GM19240 (cell line): ENCODE measurements around the gene EFCAB6.
A peak's percentile ranks its signal among the peaks of the same experiment; 100 is the strongest.

Source experiments
- DNase-seq: peaks from one replicate; pipeline ENCODE4 v3.0.0; 2011; ENCODE audit warnings: low spot score; ENCODE audit not compliant: insufficient read length

Gene EFCAB6

GRCh38 chr22:43532301-43533155 lies 279.6 kb downstream of the EFCAB6 start:
- DNase-seq, result no peak

- DNase-seq, result no peak
Observed at GRCh38 chr22:43531651-43532050, 280.5 kb downstream of the EFCAB6 start.

GRCh38 chr22:43530349-43531201 lies 281.5 kb downstream of the EFCAB6 start:
- no peak for DNase-seq

GRCh38 chr22:43529934-43530333 lies 282.2 kb downstream of the EFCAB6 start:
- no peak for DNase-seq

GRCh38 chr22:43529461-43529860 lies 282.6 kb downstream of the EFCAB6 start:
- DNase-seq, result no peak

- DNase-seq, result no peak
Observed at GRCh38 chr22:43528601-43529360, 283.3 kb downstream of the EFCAB6 start.

GRCh38 chr22:43526946-43527345 lies 285.2 kb downstream of the EFCAB6 start:
- no peak for DNase-seq

GRCh38 chr22:43526117-43526655 lies 285.9 kb downstream of the EFCAB6 start:
- DNase-seq, result no peak

GRCh38 chr22:43521716-43522115 lies 290.4 kb downstream of the EFCAB6 start:
- DNase-seq, result no peak

GRCh38 chr22:43520632-43521039 lies 291.5 kb downstream of the EFCAB6 start:
- peak; percentile 23 for DNase-seq

- no peak for DNase-seq
Observed at GRCh38 chr22:43516996-43517635, 295.0 kb downstream of the EFCAB6 start.

- DNase-seq, result no peak
Observed at GRCh38 chr22:43516386-43516785, 295.7 kb downstream of the EFCAB6 start.

- no peak for DNase-seq
Observed at GRCh38 chr22:43515902-43516301, 296.2 kb downstream of the EFCAB6 start.

GRCh38 chr22:43515411-43515810 lies 296.7 kb downstream of the EFCAB6 start:
- no peak for DNase-seq

GRCh38 chr22:43514476-43515157 lies 297.5 kb downstream of the EFCAB6 start:
- no peak for DNase-seq

GRCh38 chr22:43512279-43512678 lies 299.8 kb downstream of the EFCAB6 start:
- DNase-seq, result no peak

GRCh38 chr22:43511276-43511910 lies 300.7 kb downstream of the EFCAB6 start:
- no peak for DNase-seq

- no peak for DNase-seq
Observed at GRCh38 chr22:43510281-43511070, 301.6 kb downstream of the EFCAB6 start.

- DNase-seq, result no peak
Observed at GRCh38 chr22:43509337-43509736, 302.8 kb downstream of the EFCAB6 start.
